H7 (cell line): Measurements from ENCODE around the gene ZNF420. TPM values are rescaled to one million over a fixed set of nuclear protein-coding genes. Genes with fewer than 3 reads are reported as not detected.

ENCODE experiments used
- total RNA-seq: library from RNA; depleted of rRNA; stranded (reverse); fragments of >200 nt; shearing (Covaris generic); gene quantifications from 2 replicates; pipeline ENCODE4 v1.2.3, GENCODE V29; 2014; rRNA removed

ZNF420 gene
- total RNA-seq, 1 experiment from 2014 or later = 5.0 TPM

Other genes with a start within 250 kb of the ZNF420 start
- 1.8 and 3.0 TPM in 2 replicates for gene ZNF790, start 240.0 kb upstream of the ZNF420 start, total RNA-seq
- 3.0 and 3.3 TPM in 2 replicates for gene ZNF345, start 227.6 kb upstream of the ZNF420 start, total RNA-seq
- not detected in 2 replicates for gene ZNF829, start 162.1 kb upstream of the ZNF420 start, total RNA-seq
- 0.24 and 0.70 TPM in 2 replicates for gene ZNF568, start 162.1 kb upstream of the ZNF420 start, total RNA-seq
- 0.03 TPM in 1 of 2 replicates, not detected in the other for gene ZNF585A, start 94.3 kb downstream of the ZNF420 start, total RNA-seq
- 0.48 and 1.5 TPM in 2 replicates for gene ZNF585B, start 132.1 kb downstream of the ZNF420 start, total RNA-seq
- gene ZNF383, start 139.8 kb downstream of the ZNF420 start, total RNA-seq = 2.0 and 3.9 TPM in 2 replicates